GM12892 (cell line): ENCODE results near the gene ADAMTS12.
"Not testable (repeated sequence)": the region's sequence is repeated elsewhere in the genome, so short reads cannot be mapped to it uniquely, and the experiment has no call there.

Experiments
- DNase-seq: peaks from one replicate; pipeline ENCODE4 v3.0.0; 2011; ENCODE audit not compliant: insufficient read length
- FAIRE-seq: peaks from 2 replicates; lab custom pipeline; 2011; peaks lifted over from hg19 to GRCh38; lab: Jason Lieb, UNC
- POLR2A ChIP-seq: IDR thresholded peaks from 2 replicates; pipeline ENCODE4 v1.6.1; 2011; ENCODE audit warnings: low read depth, low read length, control low read depth
- POLR2AphosphoS5 ChIP-seq: IDR thresholded peaks from 2 replicates; pipeline ENCODE4 v1.6.1; 2011; ENCODE audit warnings: low read depth, low read length, control low read depth
- TAF1 ChIP-seq: IDR thresholded peaks from 2 replicates; pipeline ENCODE4 v1.6.1; 2011; ENCODE audit warnings: low read depth, mild to moderate bottlenecking, control low read depth, low read length, borderline replicate concordance

Gene ADAMTS12

GRCh38 chr5:33894566-33894965, 2.8 kb upstream of the ADAMTS12 start:
- DNase-seq (no peak), FAIRE-seq (no peak)
- TF ChIP-seq POLR2A (no peak), TAF1 (no peak), POLR2AphosphoS5 (no peak)

- DNase-seq (no peak), FAIRE-seq (no peak)
- TF ChIP-seq TAF1 (no peak), POLR2A (no peak), POLR2AphosphoS5 (no peak)
These were observed 889 bp upstream of the ADAMTS12 start for GRCh38 chr5:33892620-33893137.

- FAIRE-seq (no peak), DNase-seq (no peak)
- TF ChIP-seq TAF1 (no peak), POLR2A (no peak), POLR2AphosphoS5 (no peak)
These were observed 373 bp downstream of the ADAMTS12 start for GRCh38 chr5:33891446-33891787.

- DNase-seq (no peak), FAIRE-seq (no peak)
- TF ChIP-seq POLR2A (no peak), TAF1 (no peak), POLR2AphosphoS5 (no peak)
These were observed 1.4 kb downstream of the ADAMTS12 start for GRCh38 chr5:33890131-33891032.

GRCh38 chr5:33888587-33888986, 3.2 kb downstream of the ADAMTS12 start:
- FAIRE-seq (no peak), DNase-seq (no peak)
- TF ChIP-seq POLR2AphosphoS5 = no peak
- TF ChIP-seq POLR2A = no peak
- no peak for TF ChIP-seq TAF1

- FAIRE-seq (no peak), DNase-seq (no peak)
- no peak for TF ChIP-seq TAF1
- TF ChIP-seq POLR2AphosphoS5 = no peak
- no peak for TF ChIP-seq POLR2A
These were observed 4.5 kb downstream of the ADAMTS12 start for GRCh38 chr5:33887268-33887667.

GRCh38 chr5:33886283-33886682, 5.5 kb downstream of the ADAMTS12 start:
- DNase-seq (no peak), FAIRE-seq (no peak)
- no peak for TF ChIP-seq POLR2AphosphoS5
- no peak for TF ChIP-seq TAF1
- no peak for TF ChIP-seq POLR2A

GRCh38 chr5:33885679-33886078, 6.1 kb downstream of the ADAMTS12 start:
- no peak for DNase-seq
- FAIRE-seq = no peak
- no peak for TF ChIP-seq TAF1
- TF ChIP-seq POLR2AphosphoS5 = no peak
- TF ChIP-seq POLR2A = no peak

- FAIRE-seq = no peak
- no peak for DNase-seq
These were observed 8.3 kb downstream of the ADAMTS12 start for GRCh38 chr5:33883482-33883881.

GRCh38 chr5:33880319-33880718, 11.5 kb downstream of the ADAMTS12 start:
- TF ChIP-seq POLR2AphosphoS5 (no peak), POLR2A (no peak), TAF1 (no peak)
- FAIRE-seq (no peak), DNase-seq (no peak)

More at GRCh38 chr5:33883482-33883881, 8.3 kb downstream of the ADAMTS12 start:
- TF ChIP-seq POLR2A = no peak
- no peak for TF ChIP-seq TAF1
- no peak for TF ChIP-seq POLR2AphosphoS5

- TF ChIP-seq POLR2AphosphoS5 = no peak
- TF ChIP-seq TAF1 = no peak
- no peak for TF ChIP-seq POLR2A
- DNase-seq (no peak), FAIRE-seq (no peak)
These were observed 14.3 kb downstream of the ADAMTS12 start for GRCh38 chr5:33877449-33877848.

- no peak for TF ChIP-seq POLR2AphosphoS5
- no peak for TF ChIP-seq POLR2A
- no peak for DNase-seq
- FAIRE-seq = no peak
These were observed 24.5 kb downstream of the ADAMTS12 start for GRCh38 chr5:33867241-33867640.

- FAIRE-seq, DNase-seq: not testable (repeated sequence)
These were observed 32.6 kb downstream of the ADAMTS12 start for GRCh38 chr5:33859177-33859576.
